ENCODE measurements around the gene ACER3.

The ACER3 gene

DNA sequence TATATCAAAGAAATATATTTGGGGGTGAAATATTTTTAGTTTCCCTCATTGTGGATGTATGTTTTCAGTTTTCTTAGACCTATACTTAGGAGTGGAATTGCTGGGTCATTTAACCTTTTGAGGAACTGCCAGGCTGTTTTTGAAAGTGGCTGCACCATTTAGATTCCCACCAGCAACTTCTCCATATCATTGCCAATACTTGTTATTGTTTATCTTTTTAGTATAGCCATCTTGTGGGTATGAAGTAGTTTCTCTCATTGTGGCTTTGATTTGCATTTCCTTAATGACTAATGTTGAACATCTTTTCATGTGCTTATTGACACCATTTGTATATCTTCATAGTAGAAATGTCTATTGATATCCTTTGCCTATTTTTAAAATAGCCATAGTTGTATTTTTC lies 111.3 kb downstream of the ACER3 start:
- Histone ChIP-seq H3K9me3 (replicated peaks in 1 of 2; ENCODE audit: control insufficient read depth in 2 of 2, insufficient read depth in 1 of 2, low read depth in 1 of 2, low read length in 2 of 2) (peaks cover 4 to 15% of the 10 kb centered on the region in 2 donors), H3K36me3 (replicated peaks in 1 of 2; ENCODE audit: control insufficient read depth in 2 of 2, insufficient read depth in 2 of 2, low read length in 2 of 2) (peaks cover 0 to 5% of the 10 kb centered on the region in 2 donors), H4K91ac (ENCODE audit: low read depth, low read length, poor library complexity) (no peak overlapping the region), H3K4me2 (ENCODE audit: insufficient read depth, low read length, poor library complexity, severe bottlenecking) (no peak overlapping the region), H2AK5ac (ENCODE audit: low read depth, low read length) (no peak overlapping the region), H2BK120ac (ENCODE audit: low read depth, low read length) (no peak overlapping the region), H3K18ac (ENCODE audit: low read length) (no peak overlapping the region), H3K14ac (ENCODE audit: low read length) (no peak overlapping the region), H3K27me3 (ENCODE audit: control insufficient read depth in 3 of 3, insufficient read depth in 3 of 3, low read depth in 1 of 3, low read length in 3 of 3) (peaks cover 0 to 2% (median 0%) of the 10 kb centered on the region in 3 experiments), H2AFZ (ENCODE audit: low read length) (no peak overlapping the region), H3K4me3 (ENCODE audit: low read length in 2 of 2) (no peak overlapping the region), H4K8ac (ENCODE audit: low read depth, low read length) (no peak overlapping the region), H2BK15ac (ENCODE audit: low read length) (no peak overlapping the region), H2BK5ac (ENCODE audit: low read length) (no peak overlapping the region), H3K27ac (replicated peaks; ENCODE audit: low read length) (no peak overlapping the region), H3K23ac (ENCODE audit: low read depth, low read length, poor library complexity) (no peak overlapping the region), H2BK12ac (ENCODE audit: low read length) (no peak overlapping the region), H3K9ac (ENCODE audit: low read depth, low read length, poor library complexity) (no peak overlapping the region), H3K4me1 (ENCODE audit: control insufficient read depth in 2 of 2, insufficient read depth in 1 of 2, low read depth in 1 of 2, low read length in 2 of 2) (no peaks in the 10 kb centered on the region), H3K79me1 (ENCODE audit: low read depth, low read length) (peaks cover 3% of the 10 kb centered on the region), H3K4ac (ENCODE audit: low read length) (no peak overlapping the region)
- DNase-seq (ENCODE audit: low spot score) = no peak

DNA sequence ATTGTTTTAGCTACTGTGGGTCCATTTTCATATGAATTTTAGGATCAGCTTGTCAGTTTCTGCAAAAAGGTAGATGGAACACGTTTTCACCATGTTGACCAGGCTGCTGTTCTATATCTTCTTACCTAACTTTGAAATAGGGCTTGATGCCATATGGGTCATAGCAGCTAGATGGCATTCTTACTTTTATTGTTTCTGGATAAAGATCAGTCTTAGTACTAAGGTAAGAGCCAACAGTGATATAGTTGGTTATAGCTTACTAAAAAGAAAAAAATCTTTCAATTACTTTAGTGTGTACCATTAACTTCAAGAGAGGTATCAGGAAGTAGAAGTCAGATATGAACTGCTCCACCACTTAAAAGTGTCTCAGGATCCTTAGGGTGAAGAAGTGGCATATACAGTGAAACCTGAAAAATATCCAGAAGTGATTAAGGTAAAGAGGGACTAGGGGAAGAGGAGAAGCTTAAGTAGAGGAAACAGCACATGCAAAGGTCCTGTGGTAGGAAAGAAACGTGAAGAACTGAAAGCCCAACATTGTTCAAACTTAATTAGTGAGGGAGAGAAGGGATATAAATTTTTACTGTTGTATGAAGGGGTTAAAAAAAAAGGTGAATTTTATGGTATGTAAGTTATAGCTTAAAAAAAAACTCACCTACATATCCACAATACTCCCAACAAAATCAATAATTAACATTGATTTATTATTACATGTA lies 113.6 kb downstream of the ACER3 start:
- Histone ChIP-seq H4K8ac (ENCODE audit: low read depth, low read length) (no peak overlapping the region), H3K4me1 (ENCODE audit: control insufficient read depth in 2 of 2, insufficient read depth in 1 of 2, low read depth in 1 of 2, low read length in 2 of 2) (no peaks in the 10 kb centered on the region), H3K9me3 (replicated peaks in 1 of 2; ENCODE audit: control insufficient read depth in 2 of 2, insufficient read depth in 1 of 2, low read depth in 1 of 2, low read length in 2 of 2) (peaks cover 4 to 15% of the 10 kb centered on the region in 2 donors), H3K27ac (replicated peaks; ENCODE audit: low read length) (no peak overlapping the region), H4K91ac (ENCODE audit: low read depth, low read length, poor library complexity) (no peak overlapping the region), H2AFZ (ENCODE audit: low read length) (no peak overlapping the region), H3K27me3 (ENCODE audit: control insufficient read depth in 3 of 3, insufficient read depth in 3 of 3, low read depth in 1 of 3, low read length in 3 of 3) (peaks cover 0 to 2% (median 0%) of the 10 kb centered on the region in 3 experiments), H2BK120ac (ENCODE audit: low read depth, low read length) (no peak overlapping the region), H3K23ac (ENCODE audit: low read depth, low read length, poor library complexity) (no peak overlapping the region), H2BK15ac (ENCODE audit: low read length) (no peak overlapping the region), H3K9ac (ENCODE audit: low read depth, low read length, poor library complexity) (no peak overlapping the region), H3K36me3 (replicated peaks in 1 of 2; ENCODE audit: control insufficient read depth in 2 of 2, insufficient read depth in 2 of 2, low read length in 2 of 2) (peaks cover 0 to 8% of the 10 kb centered on the region in 2 donors), H3K4me2 (ENCODE audit: insufficient read depth, low read length, poor library complexity, severe bottlenecking) (no peak overlapping the region), H3K4ac (ENCODE audit: low read length) (no peak overlapping the region), H2AK5ac (ENCODE audit: low read depth, low read length) (no peak overlapping the region), H2BK5ac (ENCODE audit: low read length) (no peak overlapping the region), H2BK12ac (ENCODE audit: low read length) (no peak overlapping the region), H3K79me1 (ENCODE audit: low read depth, low read length) (peaks cover 3% of the 10 kb centered on the region), H3K4me3 (ENCODE audit: low read length in 2 of 2) (no peak overlapping the region), H3K18ac (ENCODE audit: low read length) (no peak overlapping the region), H3K14ac (ENCODE audit: low read length) (no peak overlapping the region)
- no CpG with 5 or more reads among the region's 2 CpGs for WGBS, 2 donors (ENCODE audit: extremely low coverage in 2 of 2, insufficient read length in 2 of 2, insufficient replicate concordance in 1 of 2)
- DNase-seq (ENCODE audit: low spot score) = no peak

DNA sequence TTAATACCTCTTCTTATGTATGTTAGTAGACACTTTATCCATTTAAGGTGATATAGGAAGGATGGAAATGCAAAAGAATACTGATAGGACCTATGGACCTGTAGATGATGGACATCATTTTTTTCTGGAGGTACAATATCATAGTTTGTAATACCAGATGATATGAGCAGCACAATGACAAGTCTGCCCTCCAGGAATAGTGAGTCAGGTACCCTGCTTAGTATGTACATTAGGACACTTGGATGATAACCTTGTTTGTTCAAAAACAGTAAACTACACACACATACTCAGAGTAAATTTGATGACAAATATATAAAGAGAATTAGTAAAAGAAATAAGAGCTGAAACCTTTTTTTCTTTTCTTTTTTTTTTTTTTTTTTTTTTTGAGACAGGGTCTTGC lies 114.8 kb downstream of the ACER3 start:
- Histone ChIP-seq H2BK120ac (ENCODE audit: low read depth, low read length) (no peak overlapping the region), H3K4me3 (ENCODE audit: low read length in 2 of 2) (no peak overlapping the region), H3K36me3 (replicated peaks in 1 of 2; ENCODE audit: control insufficient read depth in 2 of 2, insufficient read depth in 2 of 2, low read length in 2 of 2) (peaks cover 0 to 8% of the 10 kb centered on the region in 2 donors), H3K4me2 (ENCODE audit: insufficient read depth, low read length, poor library complexity, severe bottlenecking) (no peak overlapping the region), H4K8ac (ENCODE audit: low read depth, low read length) (no peak overlapping the region), H3K4me1 (ENCODE audit: control insufficient read depth in 2 of 2, insufficient read depth in 1 of 2, low read depth in 1 of 2, low read length in 2 of 2) (no peaks in the 10 kb centered on the region), H3K4ac (ENCODE audit: low read length) (no peak overlapping the region), H2BK15ac (ENCODE audit: low read length) (no peak overlapping the region), H3K18ac (ENCODE audit: low read length) (no peak overlapping the region), H3K9me3 (replicated peaks in 1 of 2; ENCODE audit: control insufficient read depth in 2 of 2, insufficient read depth in 1 of 2, low read depth in 1 of 2, low read length in 2 of 2) (peaks cover 4 to 15% of the 10 kb centered on the region in 2 donors), H2AK5ac (ENCODE audit: low read depth, low read length) (no peak overlapping the region), H3K79me1 (ENCODE audit: low read depth, low read length) (peaks cover 3% of the 10 kb centered on the region), H2AFZ (ENCODE audit: low read length) (no peak overlapping the region), H3K14ac (ENCODE audit: low read length) (no peak overlapping the region), H3K9ac (ENCODE audit: low read depth, low read length, poor library complexity) (no peak overlapping the region), H3K27me3 (ENCODE audit: control insufficient read depth in 3 of 3, insufficient read depth in 3 of 3, low read depth in 1 of 3, low read length in 3 of 3) (peaks cover 0 to 2% (median 0%) of the 10 kb centered on the region in 3 experiments), H4K91ac (ENCODE audit: low read depth, low read length, poor library complexity) (no peak overlapping the region), H2BK5ac (ENCODE audit: low read length) (no peak overlapping the region), H3K23ac (ENCODE audit: low read depth, low read length, poor library complexity) (no peak overlapping the region), H3K27ac (replicated peaks; ENCODE audit: low read length) (no peak overlapping the region), H2BK12ac (ENCODE audit: low read length) (no peak overlapping the region)
- no peak for DNase-seq (ENCODE audit: low spot score)

DNA sequence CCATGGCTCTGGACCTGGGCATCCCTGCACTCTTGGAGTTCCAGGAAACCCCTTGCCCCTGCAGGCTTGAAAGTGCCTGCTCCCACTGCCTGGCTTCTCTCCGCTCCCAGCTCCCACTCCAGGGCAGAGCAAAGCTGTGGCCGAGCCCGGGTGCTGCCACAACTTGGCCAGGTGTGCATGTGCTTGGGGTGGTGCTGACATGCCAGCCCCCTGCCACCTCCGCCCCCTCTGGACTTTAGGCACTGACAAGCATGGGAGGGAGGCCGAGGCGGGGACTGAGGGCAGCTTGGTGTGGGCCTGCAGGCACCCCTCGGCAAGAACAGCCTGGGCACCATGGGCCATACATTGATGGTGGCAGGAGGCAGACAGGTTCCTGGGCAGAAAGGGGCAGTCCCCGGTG lies 117.1 kb downstream of the ACER3 start:
- Histone ChIP-seq H3K4me1 (ENCODE audit: control insufficient read depth in 2 of 2, insufficient read depth in 1 of 2, low read depth in 1 of 2, low read length in 2 of 2) (no peaks in the 10 kb centered on the region), H3K27ac (replicated peaks; ENCODE audit: low read length) (no peak overlapping the region), H2BK5ac (ENCODE audit: low read length) (no peak overlapping the region), H3K9ac (ENCODE audit: low read depth, low read length, poor library complexity) (no peak overlapping the region), H3K4me2 (ENCODE audit: insufficient read depth, low read length, poor library complexity, severe bottlenecking) (no peak overlapping the region), H3K23ac (ENCODE audit: low read depth, low read length, poor library complexity) (peak overlapping the region; percentile 85), H4K91ac (ENCODE audit: low read depth, low read length, poor library complexity) (no peak overlapping the region), H3K14ac (ENCODE audit: low read length) (peak overlapping the region; percentile 56), H3K4ac (ENCODE audit: low read length) (no peak overlapping the region), H3K79me1 (ENCODE audit: low read depth, low read length) (peaks cover 3% of the 10 kb centered on the region), H3K18ac (ENCODE audit: low read length) (peak overlapping the region; percentile 76), H3K4me3 (ENCODE audit: low read length in 2 of 2) (no peak overlapping the region), H2AK5ac (ENCODE audit: low read depth, low read length) (no peak overlapping the region), H3K36me3 (replicated peaks in 1 of 2; ENCODE audit: control insufficient read depth in 2 of 2, insufficient read depth in 2 of 2, low read length in 2 of 2) (peaks cover 0 to 7% of the 10 kb centered on the region in 2 donors), H2AFZ (ENCODE audit: low read length) (no peak overlapping the region), H4K8ac (ENCODE audit: low read depth, low read length) (peak overlapping the region; percentile 82), H2BK15ac (ENCODE audit: low read length) (no peak overlapping the region), H3K9me3 (replicated peaks in 1 of 2; ENCODE audit: control insufficient read depth in 2 of 2, insufficient read depth in 1 of 2, low read depth in 1 of 2, low read length in 2 of 2) (peaks cover 1% of the 10 kb centered on the region in 2 donors), H3K27me3 (ENCODE audit: control insufficient read depth in 3 of 3, insufficient read depth in 3 of 3, low read depth in 1 of 3, low read length in 3 of 3) (no peaks in the 10 kb centered on the region), H2BK12ac (ENCODE audit: low read length) (peak overlapping the region; percentile 73), H2BK120ac (ENCODE audit: low read depth, low read length) (no peak overlapping the region)
- WGBS, 2 donors (ENCODE audit: extremely low coverage in 2 of 2, insufficient read length in 2 of 2, insufficient replicate concordance in 1 of 2) = no CpG with 5 or more reads among the region's 8 CpGs
- no peak for DNase-seq (ENCODE audit: low spot score)
